Ovary (tissue), 9 donors: ENCODE data around the gene EPAS1. TPM values are rescaled to one million over a fixed set of nuclear protein-coding genes. Genes with fewer than 3 reads are reported as not detected.

ENCODE experiments used
- DNase-seq, 5 donors: peaks; one replicate each; pipeline ENCODE4 v3.0.0-alpha.2; 2019 to 2020
- H3K27ac ChIP-seq, 2 donors: fragments of 200-600 bp; one replicate each; pipeline versions ENCODE4 v1.5.1 to v1.8.0; 2019 to 2022
- H3K27me3 ChIP-seq: fragments of 200-600 bp; one replicate; pipeline ENCODE4 v1.8.0; 2022
- H3K36me3 ChIP-seq: fragments of 200-600 bp; sonication (generic); one replicate; pipeline ENCODE4 v1.5.1; 2019
- H3K4me1 ChIP-seq: one replicate; pipeline ENCODE4 v1.8.1; 2013; ENCODE audit warnings: mild to moderate bottlenecking, moderate library complexity; ENCODE audit not compliant: insufficient read depth
- H3K4me3 ChIP-seq: fragments of 200-600 bp; sonication (generic); one replicate; pipeline ENCODE4 v1.5.1; 2017
- H3K9me3 ChIP-seq, 2 donors: fragments of 200-600 bp in 1 of 2; sonication (generic) in 1 of 2; one replicate each; pipeline versions ENCODE4 v1.5.1 to v1.8.1; 2013 to 2019; ENCODE audit warnings: mild to moderate bottlenecking in 1 of 2, moderate library complexity in 1 of 2
- EP300 ChIP-seq: sonication (generic); formaldehyde crosslinking; IDR thresholded peaks from one replicate; pipeline ENCODE4 v1.6.1; 2017; ENCODE audit warnings: antibody characterized with exemption
- POLR2A ChIP-seq: fragments of 450-650 bp; IDR thresholded peaks from one replicate; pipeline ENCODE4 v1.6.1; 2017; ENCODE audit warnings: antibody characterized with exemption, mild to moderate bottlenecking, moderate library complexity
- WGBS, 3 donors: extraction: QIAGEN DNeasy Blood & Tissue Kit in 1 of 3; methylation state at CpG; one replicate each; pipeline versions ENCODE4 v1.1.5 to v1.1.7; 2013 to 2017; 5-methylcytosine and 5-hydroxymethylcytosine counted together
- intact Hi-C, 4 donors: fragments of 100-400 bp; cut with DNase I; formaldehyde crosslinking; loops; one replicate each; pipeline versions ENCODE4 v1.11.0 to v1.15.1; 2022 to 2023
- polyA plus RNA-seq, 2 donors: library from polyadenylated mRNA; stranded (reverse); fragments of 200-250 nt in 1 of 2; fragments of 350-450 nt in 1 of 2; fragmentation: Illumina TruSeq in 1 of 2; extraction: RNeasy Lipid Tissue Mini Kit (QIAGEN cat#74804) in 1 of 2; gene quantifications; one replicate each; pipeline ENCODE4 v1.2.3, GENCODE V29; 2013 to 2014
- total RNA-seq, 7 donors: library from RNA; depleted of rRNA in 2 of 7; stranded (reverse); fragments of >200 nt in 2 of 7; fragmentation: NEBNext Ultra II Directional in 3 of 7; extraction: Animal tissue kit (Norgen Biotek cat#: 25700) in 3 of 7; gene quantifications; one replicate each; pipeline versions ENCODE4 v1.1.0 to v1.2.4, GENCODE V29; 2016 to 2023
- TF ChIP-seq, protein P1 (sequence below), 3 donors: fragments of 450-650 bp in 2 of 3; fragments of 200-600 bp in 1 of 3; IDR thresholded peaks; one replicate each; pipeline versions ENCODE4 v1.5.1 to v1.8.0; 2016 to 2022; ENCODE audit warnings: antibody characterized with exemption in 3 of 3, mild to moderate bottlenecking in 1 of 3
- donor health status: DM: no; HTN: no; CAD: no; lungs with moderate emphysema.
- donor health status: DM: no; HTN: no; CAD: no.
- donor health status: Bipolar disorder and iron deficiency.
- donor health status: DM: yes; HTN: yes; CAD: no.
- donor health status: DM: no; HTN: no; CAD: no.
- donor health status: DM: yes; HTN: yes; CAD: no.

EPAS1 gene
- total and polyA plus RNA-seq, 9 donors = 63.1 to 258 (median 82.7) TPM

DNA sequence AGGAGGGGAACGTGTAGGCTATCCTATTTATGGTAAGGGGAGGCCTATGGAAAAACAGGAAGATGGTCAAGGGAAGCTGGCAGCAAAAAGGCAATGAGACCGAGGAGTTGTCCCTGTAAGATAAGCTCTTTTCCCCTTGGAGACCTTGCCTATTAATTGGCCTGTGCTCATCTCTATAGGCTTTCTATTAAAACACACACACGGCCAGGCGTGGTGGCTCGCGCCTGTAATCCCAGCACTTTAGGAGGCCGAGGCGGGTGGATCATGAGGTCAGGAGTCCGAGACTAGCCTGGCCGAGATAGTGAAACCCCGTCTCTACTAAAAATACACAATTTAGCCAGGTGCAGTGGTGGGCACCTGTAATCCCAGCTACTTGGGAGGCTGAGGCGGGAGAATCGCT, 32.1 kb downstream of the EPAS1 start:
- H3K27ac ChIP-seq = peak overlapping the region in 1 of 2 donors; percentile 37
- intact Hi-C loops = no loop called here
- no peak for TF ChIP-seq POLR2A
- TF ChIP-seq EP300 = no peak
- TF ChIP-seq, protein P1, sequence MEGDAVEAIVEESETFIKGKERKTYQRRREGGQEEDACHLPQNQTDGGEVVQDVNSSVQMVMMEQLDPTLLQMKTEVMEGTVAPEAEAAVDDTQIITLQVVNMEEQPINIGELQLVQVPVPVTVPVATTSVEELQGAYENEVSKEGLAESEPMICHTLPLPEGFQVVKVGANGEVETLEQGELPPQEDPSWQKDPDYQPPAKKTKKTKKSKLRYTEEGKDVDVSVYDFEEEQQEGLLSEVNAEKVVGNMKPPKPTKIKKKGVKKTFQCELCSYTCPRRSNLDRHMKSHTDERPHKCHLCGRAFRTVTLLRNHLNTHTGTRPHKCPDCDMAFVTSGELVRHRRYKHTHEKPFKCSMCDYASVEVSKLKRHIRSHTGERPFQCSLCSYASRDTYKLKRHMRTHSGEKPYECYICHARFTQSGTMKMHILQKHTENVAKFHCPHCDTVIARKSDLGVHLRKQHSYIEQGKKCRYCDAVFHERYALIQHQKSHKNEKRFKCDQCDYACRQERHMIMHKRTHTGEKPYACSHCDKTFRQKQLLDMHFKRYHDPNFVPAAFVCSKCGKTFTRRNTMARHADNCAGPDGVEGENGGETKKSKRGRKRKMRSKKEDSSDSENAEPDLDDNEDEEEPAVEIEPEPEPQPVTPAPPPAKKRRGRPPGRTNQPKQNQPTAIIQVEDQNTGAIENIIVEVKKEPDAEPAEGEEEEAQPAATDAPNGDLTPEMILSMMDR (IDR thresholded peaks at IDR 0.05) = no peak

DNA sequence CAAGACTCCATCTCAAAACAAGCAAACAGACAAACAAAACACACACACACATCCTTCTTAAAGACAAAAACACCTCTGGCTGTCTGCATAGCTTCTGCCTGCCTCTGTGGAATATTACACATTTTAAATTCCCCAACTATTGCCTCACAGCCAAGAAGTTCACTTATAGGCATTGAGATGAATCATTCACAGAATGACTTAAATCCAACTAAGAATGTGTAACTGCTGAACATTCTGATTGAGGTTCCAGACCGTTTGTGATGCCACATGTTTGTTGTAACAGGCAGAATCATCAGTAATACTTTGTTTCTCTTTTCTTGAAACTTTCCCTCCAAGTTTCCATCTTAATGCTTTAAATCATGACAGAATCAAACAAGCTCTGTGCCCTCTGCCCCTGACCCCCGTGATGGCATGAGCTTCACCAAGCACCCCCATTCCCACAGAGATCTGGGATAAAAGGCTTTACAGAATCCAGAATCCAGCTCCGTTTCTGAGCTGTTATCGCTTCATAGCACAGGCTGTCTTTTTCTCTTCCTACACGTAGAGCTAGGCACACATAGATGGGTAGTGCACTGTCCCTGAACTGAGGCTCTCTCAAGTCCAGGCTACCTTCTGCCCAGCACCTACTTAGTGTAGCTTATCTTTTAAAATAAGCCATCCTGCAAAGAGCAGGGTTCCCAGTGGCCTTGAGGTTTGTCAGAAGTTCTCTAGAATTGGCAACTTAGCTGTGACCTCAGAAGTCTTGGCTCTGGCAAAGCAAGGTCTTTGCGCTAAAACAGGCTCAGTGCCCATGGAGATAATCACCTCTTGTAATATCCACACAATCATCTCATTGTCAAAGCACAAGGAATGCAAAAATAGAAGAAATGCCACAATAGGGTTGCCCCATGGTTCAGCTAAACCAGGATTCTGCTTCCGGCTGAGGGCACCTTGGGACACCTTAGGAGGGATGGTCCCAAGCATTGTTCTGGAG, 32.9 kb downstream of the EPAS1 start:
- Histone ChIP-seq H3K27me3 (no peaks in the 10 kb centered on the region), H3K9me3 (no peaks in the 10 kb centered on the region), H3K4me1 (peaks cover 43% of the 10 kb centered on the region), H3K27ac (peak overlapping the region; percentile 8 to 39), H3K36me3 (no peaks in the 10 kb centered on the region), H3K4me3 (no peak overlapping the region)
- 35 to 53% (median 37%) methylated on average over 7 of the region's 7 CpGs for WGBS, 3 donors
- DNase-seq = no peak
- TF ChIP-seq EP300 = no peak
- TF ChIP-seq, protein P1 (IDR thresholded peaks at IDR 0.05) = no peak
- TF ChIP-seq POLR2A = no peak
- intact Hi-C loops = no loop called here

More for the DNA sequence above, 32.1 kb downstream of the EPAS1 start:
- WGBS, 3 donors = 91 to 93% (median 92%) methylated on average over 13 of the region's 13 CpGs
- Histone ChIP-seq H3K4me1 (peaks cover 44% of the 10 kb centered on the region), H3K36me3 (no peaks in the 10 kb centered on the region), H3K27me3 (no peaks in the 10 kb centered on the region), H3K9me3 (no peaks in the 10 kb centered on the region), H3K4me3 (no peak overlapping the region)
- DNase-seq = no peak

DNA sequence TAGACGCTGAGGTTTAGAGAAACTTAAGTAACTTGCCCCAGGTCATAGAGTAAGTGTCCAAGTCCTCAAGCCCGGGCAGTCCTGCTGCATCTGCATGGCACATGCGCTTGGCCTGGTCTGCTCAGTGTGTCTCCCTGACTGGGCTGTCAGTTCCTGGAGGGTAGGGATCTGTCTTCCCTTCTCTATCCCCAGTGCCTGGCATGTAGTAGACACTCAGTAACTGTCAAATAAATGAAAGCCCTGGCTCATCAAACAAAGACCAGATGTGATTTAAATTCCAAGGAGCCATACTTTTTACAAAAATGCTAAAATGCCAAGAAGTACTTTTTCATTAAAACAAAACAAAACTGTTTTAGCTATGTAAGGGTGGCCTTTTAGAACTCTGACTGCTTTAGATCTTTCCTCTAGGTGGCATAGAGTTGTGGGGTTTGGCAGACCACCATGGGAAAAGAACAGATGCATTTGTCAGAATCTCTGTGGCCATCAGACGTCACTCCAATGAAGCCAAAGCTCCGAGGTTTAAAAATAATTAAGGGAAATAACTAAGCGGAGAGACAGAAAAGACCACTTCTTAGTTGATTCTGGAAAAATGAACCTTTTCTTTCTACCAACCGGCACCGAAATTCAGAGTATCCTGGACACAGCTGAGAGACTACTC, 34.0 kb downstream of the EPAS1 start:
- Histone ChIP-seq H3K4me3 (no peak overlapping the region), H3K9me3 (no peaks in the 10 kb centered on the region), H3K36me3 (no peaks in the 10 kb centered on the region), H3K4me1 (peaks cover 43% of the 10 kb centered on the region), H3K27ac (peak overlapping the region in 1 of 2 donors; percentile 39), H3K27me3 (no peaks in the 10 kb centered on the region)
- TF ChIP-seq POLR2A = no peak
- TF ChIP-seq EP300 = no peak
- TF ChIP-seq, protein P1 (IDR thresholded peaks at IDR 0.05) = no peak
- intact Hi-C loops = no loop called here
- WGBS, 3 donors = 43 to 50% (median 46%) methylated on average over 8 of the region's 8 CpGs
- no peak for DNase-seq

DNA sequence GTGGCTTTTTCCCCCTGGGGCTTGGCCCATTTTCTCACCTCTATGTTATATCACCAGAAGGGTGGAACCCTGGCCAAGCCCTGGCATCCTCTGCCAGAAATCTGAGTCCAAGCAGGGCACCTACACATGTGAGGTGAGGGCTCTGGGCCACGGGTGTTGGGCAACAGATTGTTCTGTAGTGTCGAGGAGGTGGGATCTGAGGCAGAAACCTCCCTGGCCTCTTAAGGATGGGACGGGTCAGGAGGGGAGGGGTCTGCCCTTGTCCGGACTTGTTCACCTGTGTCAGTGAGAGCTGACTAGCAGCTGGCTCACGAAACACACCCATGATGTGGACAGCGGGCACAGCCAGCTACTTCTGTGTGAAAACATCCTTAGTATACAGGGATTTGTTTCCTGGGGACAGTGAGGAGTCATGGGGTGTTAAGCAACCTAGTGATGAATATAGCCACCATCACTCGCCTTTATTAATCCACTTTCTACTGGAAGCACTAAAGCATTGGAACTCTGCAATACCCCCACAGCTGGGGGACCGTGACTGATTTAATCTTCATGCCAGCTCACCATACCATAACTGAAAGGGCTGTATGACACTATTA, 35.6 kb downstream of the EPAS1 start:
- no peak for DNase-seq
- intact Hi-C loops = no loop called here
- H3K27ac ChIP-seq = peak overlapping the region in 1 of 2 donors; percentile 41
- 82 to 89% (median 89%) methylated on average over 8 of the region's 8 CpGs for WGBS, 3 donors
- no peak overlapping the region for H3K4me3 ChIP-seq
- H3K4me1 ChIP-seq = peaks cover 46% of the 10 kb centered on the region
- H3K27me3 ChIP-seq = no peaks in the 10 kb centered on the region
- no peaks in the 10 kb centered on the region for H3K9me3 ChIP-seq
- no peaks in the 10 kb centered on the region for H3K36me3 ChIP-seq
- TF ChIP-seq, protein P1 (IDR thresholded peaks at IDR 0.05) = no peak
- TF ChIP-seq EP300 (no peak), POLR2A (no peak)
